Measurements from ENCODE around the gene EGFL7. TPM values are rescaled to one million over a fixed set of nuclear protein-coding genes. Genes with fewer than 3 reads are reported as not detected.

Gene EGFL7
- total and polyA plus RNA-seq, 3 donors from 2014 or later = 68.5 to 106 (median 101) TPM

- TF ChIP-seq POLR2A (IDR thresholded peaks at IDR 0.05) (no peak), CTCF (IDR thresholded peaks at IDR 0.05) (no peak)
- Histone ChIP-seq H3K9me3 (no peaks in the 10 kb centered on the region), H3K27ac (no peak overlapping the region), H3K36me3 (ENCODE audit: low read depth, missing control alignments) (no peaks in the 10 kb centered on the region), H3K27me3 (no peaks in the 10 kb centered on the region), H3K4me3 (no peak overlapping the region), H3K4me1 (no peaks in the 10 kb centered on the region)
- DNase-seq = no peak
- intact Hi-C loops (cut with DNase I; ENCODE audit: low total_unique reads) = no loop called here
- 87 to 95% methylated on average over 11 to 15 of the region's 15 CpGs for WGBS, 2 donors
Observed at GRCh38 chr9:136678034-136678433, 15.3 kb downstream of the EGFL7 start.

- Histone ChIP-seq H3K36me3 (ENCODE audit: low read depth, missing control alignments) (no peaks in the 10 kb centered on the region), H3K4me1 (no peaks in the 10 kb centered on the region), H3K27me3 (no peaks in the 10 kb centered on the region), H3K27ac (no peak overlapping the region), H3K4me3 (no peak overlapping the region), H3K9me3 (no peaks in the 10 kb centered on the region)
- TF ChIP-seq POLR2A (IDR thresholded peaks at IDR 0.05) (no peak), CTCF (IDR thresholded peaks at IDR 0.05) (no peak)
- peak; percentile 68 for DNase-seq
- intact Hi-C loops (cut with DNase I; ENCODE audit: low total_unique reads) = no loop called here
- 88 to 89% methylated on average over 6 of the region's 6 CpGs for WGBS, 2 donors
Observed at GRCh38 chr9:136678624-136679023, 15.9 kb downstream of the EGFL7 start.

- no peaks in the 10 kb centered on the region for H3K4me1 ChIP-seq
- TF ChIP-seq POLR2A (IDR thresholded peaks at IDR 0.05) (no peak), CTCF (IDR thresholded peaks at IDR 0.05) (no peak)
- no peaks in the 10 kb centered on the region for H3K27me3 ChIP-seq
- no peak overlapping the region for H3K4me3 ChIP-seq
- 63 to 80% methylated on average over 18 to 22 of the region's 22 CpGs for WGBS, 2 donors
- no peaks in the 10 kb centered on the region for H3K36me3 ChIP-seq (ENCODE audit: low read depth, missing control alignments)
- no peaks in the 10 kb centered on the region for H3K9me3 ChIP-seq
- no peak overlapping the region for H3K27ac ChIP-seq
- intact Hi-C loops (cut with DNase I; ENCODE audit: low total_unique reads) = no loop called here
- DNase-seq = peak; percentile 45
Observed at GRCh38 chr9:136679431-136679941, 16.8 kb downstream of the EGFL7 start.

- H3K27me3 ChIP-seq = no peaks in the 10 kb centered on the region
- TF ChIP-seq POLR2A (IDR thresholded peaks at IDR 0.05) = no peak
- TF ChIP-seq CTCF (IDR thresholded peaks at IDR 0.05) = no peak
- H3K36me3 ChIP-seq (ENCODE audit: low read depth, missing control alignments) = no peaks in the 10 kb centered on the region
- no peak overlapping the region for H3K4me3 ChIP-seq
- peaks cover 6% of the 10 kb centered on the region for H3K4me1 ChIP-seq
- intact Hi-C loops (cut with DNase I; ENCODE audit: low total_unique reads) = no loop called here
- no peak for DNase-seq
- H3K27ac ChIP-seq = no peak overlapping the region
- H3K9me3 ChIP-seq = no peaks in the 10 kb centered on the region
- WGBS, 2 donors = 94 to 98% methylated on average over 10 to 17 of the region's 17 CpGs
Observed at GRCh38 chr9:136681029-136681428, 18.3 kb downstream of the EGFL7 start.

GRCh38 chr9:136681945-136682699 is 19.4 kb downstream of the EGFL7 start:
- Histone ChIP-seq H3K36me3 (ENCODE audit: low read depth, missing control alignments) (no peaks in the 10 kb centered on the region), H3K9me3 (no peaks in the 10 kb centered on the region), H3K4me1 (peaks cover 13% of the 10 kb centered on the region), H3K27ac (no peak overlapping the region), H3K27me3 (no peaks in the 10 kb centered on the region), H3K4me3 (no peak overlapping the region)
- 85 to 94% methylated on average over 13 to 20 of the region's 20 CpGs for WGBS, 2 donors
- no peak for DNase-seq
- intact Hi-C loops (cut with DNase I; ENCODE audit: low total_unique reads) = no loop called here
- TF ChIP-seq CTCF (IDR thresholded peaks at IDR 0.05) (no peak), POLR2A (IDR thresholded peaks at IDR 0.05) (no peak)
